Neural progenitor cell (in vitro differentiated cells): ENCODE results near the gene PRTFDC1.

ENCODE experiments used
- EZH2 ChIP-seq: fragments of 200-600 bp; sonication (generic); IDR thresholded peaks from 2 replicates; pipeline ENCODE4 v1.6.1; 2017; ENCODE audit warnings: antibody characterized with exemption, mild to moderate bottlenecking, moderate library complexity
- TF ChIP-seq, protein P1 (sequence below): fragments of 200-600 bp; sonication (generic); IDR thresholded peaks from 2 replicates; pipeline ENCODE4 v1.5.1; 2017; ENCODE audit warnings: antibody characterized with exemption, mild to moderate bottlenecking

GRCh38 chr10:24953675-24954074 lies 1.3 kb upstream of the PRTFDC1 start:
- TF ChIP-seq, protein P1, sequence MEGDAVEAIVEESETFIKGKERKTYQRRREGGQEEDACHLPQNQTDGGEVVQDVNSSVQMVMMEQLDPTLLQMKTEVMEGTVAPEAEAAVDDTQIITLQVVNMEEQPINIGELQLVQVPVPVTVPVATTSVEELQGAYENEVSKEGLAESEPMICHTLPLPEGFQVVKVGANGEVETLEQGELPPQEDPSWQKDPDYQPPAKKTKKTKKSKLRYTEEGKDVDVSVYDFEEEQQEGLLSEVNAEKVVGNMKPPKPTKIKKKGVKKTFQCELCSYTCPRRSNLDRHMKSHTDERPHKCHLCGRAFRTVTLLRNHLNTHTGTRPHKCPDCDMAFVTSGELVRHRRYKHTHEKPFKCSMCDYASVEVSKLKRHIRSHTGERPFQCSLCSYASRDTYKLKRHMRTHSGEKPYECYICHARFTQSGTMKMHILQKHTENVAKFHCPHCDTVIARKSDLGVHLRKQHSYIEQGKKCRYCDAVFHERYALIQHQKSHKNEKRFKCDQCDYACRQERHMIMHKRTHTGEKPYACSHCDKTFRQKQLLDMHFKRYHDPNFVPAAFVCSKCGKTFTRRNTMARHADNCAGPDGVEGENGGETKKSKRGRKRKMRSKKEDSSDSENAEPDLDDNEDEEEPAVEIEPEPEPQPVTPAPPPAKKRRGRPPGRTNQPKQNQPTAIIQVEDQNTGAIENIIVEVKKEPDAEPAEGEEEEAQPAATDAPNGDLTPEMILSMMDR, result no peak
- TF ChIP-seq EZH2, result no peak
